ENCODE results near the gene IFNAR1. TPM values are rescaled to one million over a fixed set of nuclear protein-coding genes. Genes with fewer than 3 reads are reported as not detected.

The IFNAR1 gene
- total and polyA plus RNA-seq, 2 donors (not counting 1 experiment from before 2014, with no cell fraction given) = 17.5 to 23.1 TPM

GRCh38 chr21:33308586-33309490, 15.9 kb upstream of the IFNAR1 start:
- H3K36me3 ChIP-seq (ENCODE audit: control insufficient read depth, insufficient read depth, low read length) = no peaks in the 10 kb centered on the region
- no peak overlapping the region for H3K27ac ChIP-seq (ENCODE audit: insufficient read depth, low read length)
- DNase-seq (ENCODE audit: low read depth in 2 of 2) = peak; percentile 21 to 83

GRCh38 chr21:33309778-33310177, 15.0 kb upstream of the IFNAR1 start:
- Histone ChIP-seq H3K9ac (ENCODE audit: insufficient read depth, low read length) (no peak overlapping the region), H3K9me3 (ENCODE audit: control insufficient read depth, insufficient read depth, low read depth, low read length) (no peaks in the 10 kb centered on the region), H3K27me3 (ENCODE audit: control insufficient read depth, insufficient read depth, low read length) (no peaks in the 10 kb centered on the region), H3K79me2 (ENCODE audit: control insufficient read depth, insufficient read depth, low read length) (no peaks in the 10 kb centered on the region), H3K36me3 (ENCODE audit: control insufficient read depth, insufficient read depth, low read length) (no peaks in the 10 kb centered on the region), H2AFZ (ENCODE audit: low read length) (no peak overlapping the region), H3K27ac (ENCODE audit: insufficient read depth, low read length) (no peak overlapping the region), H3K4me3 (replicated peaks in 1 of 4; ENCODE audit: control extremely low read depth in 1 of 4, insufficient read depth in 1 of 4, low read depth in 3 of 4, low read length in 4 of 4) (no peak overlapping the region), H3K4me1 (ENCODE audit: control insufficient read depth, extremely low read depth, insufficient read depth, low read length) (no peaks in the 10 kb centered on the region), H3K4me2 (ENCODE audit: extremely low read depth, insufficient read depth, low read length) (no peak overlapping the region), H4K20me1 (ENCODE audit: control insufficient read depth, extremely low read depth, insufficient read depth, low read length) (no peaks in the 10 kb centered on the region)
- no peak for DNase-seq (ENCODE audit: low read depth in 2 of 2)
- no peak for TF ChIP-seq CTCF (conservative IDR thresholded peaks at IDR 0.05 in 1 of 2, IDR thresholded peaks at IDR 0.05 in 1 of 2; ENCODE audit: low read depth in 1 of 2, low read length in 2 of 2)
- TF ChIP-seq EZH2 (IDR thresholded peaks at IDR 0.05; ENCODE audit: low read length, missing control alignments) = no peak

More at GRCh38 chr21:33308586-33309490, 15.9 kb upstream of the IFNAR1 start:
- Histone ChIP-seq H3K4me3 (replicated peaks in 1 of 4; ENCODE audit: control extremely low read depth in 1 of 4, insufficient read depth in 1 of 4, low read depth in 3 of 4, low read length in 4 of 4) (no peak overlapping the region), H3K9ac (ENCODE audit: insufficient read depth, low read length) (no peak overlapping the region), H4K20me1 (ENCODE audit: control insufficient read depth, extremely low read depth, insufficient read depth, low read length) (no peaks in the 10 kb centered on the region), H3K27me3 (ENCODE audit: control insufficient read depth, insufficient read depth, low read length) (no peaks in the 10 kb centered on the region), H3K4me2 (ENCODE audit: extremely low read depth, insufficient read depth, low read length) (no peak overlapping the region), H2AFZ (ENCODE audit: low read length) (no peak overlapping the region), H3K9me3 (ENCODE audit: control insufficient read depth, insufficient read depth, low read depth, low read length) (no peaks in the 10 kb centered on the region), H3K4me1 (ENCODE audit: control insufficient read depth, extremely low read depth, insufficient read depth, low read length) (no peaks in the 10 kb centered on the region), H3K79me2 (ENCODE audit: control insufficient read depth, insufficient read depth, low read length) (no peaks in the 10 kb centered on the region)
- no peak for TF ChIP-seq EZH2 (IDR thresholded peaks at IDR 0.05; ENCODE audit: low read length, missing control alignments)
- TF ChIP-seq CTCF (conservative IDR thresholded peaks at IDR 0.05 in 1 of 2, IDR thresholded peaks at IDR 0.05 in 1 of 2; ENCODE audit: low read depth in 1 of 2, low read length in 2 of 2) = peak in 1 of 2 donors; percentile 21

GRCh38 chr21:33312121-33312520, 12.6 kb upstream of the IFNAR1 start:
- peaks cover 2% of the 10 kb centered on the region for H3K27me3 ChIP-seq (ENCODE audit: control insufficient read depth, insufficient read depth, low read length)
- no peak overlapping the region for H2AFZ ChIP-seq (ENCODE audit: low read length)
- H3K9me3 ChIP-seq (ENCODE audit: control insufficient read depth, insufficient read depth, low read depth, low read length) = no peaks in the 10 kb centered on the region
- no peaks in the 10 kb centered on the region for H3K4me1 ChIP-seq (ENCODE audit: control insufficient read depth, extremely low read depth, insufficient read depth, low read length)
- H4K20me1 ChIP-seq (ENCODE audit: control insufficient read depth, extremely low read depth, insufficient read depth, low read length) = no peaks in the 10 kb centered on the region
- no peak overlapping the region for H3K27ac ChIP-seq (ENCODE audit: insufficient read depth, low read length)
- TF ChIP-seq EZH2 (IDR thresholded peaks at IDR 0.05; ENCODE audit: low read length, missing control alignments) (no peak), CTCF (conservative IDR thresholded peaks at IDR 0.05 in 1 of 2, IDR thresholded peaks at IDR 0.05 in 1 of 2; ENCODE audit: low read depth in 1 of 2, low read length in 2 of 2) (no peak)
- no peak overlapping the region for H3K4me3 ChIP-seq (replicated peaks in 1 of 4; ENCODE audit: control extremely low read depth in 1 of 4, insufficient read depth in 1 of 4, low read depth in 3 of 4, low read length in 4 of 4)
- H3K79me2 ChIP-seq (ENCODE audit: control insufficient read depth, insufficient read depth, low read length) = no peaks in the 10 kb centered on the region
- H3K9ac ChIP-seq (ENCODE audit: insufficient read depth, low read length) = no peak overlapping the region
- H3K36me3 ChIP-seq (ENCODE audit: control insufficient read depth, insufficient read depth, low read length) = no peaks in the 10 kb centered on the region
- H3K4me2 ChIP-seq (ENCODE audit: extremely low read depth, insufficient read depth, low read length) = no peak overlapping the region
- DNase-seq (ENCODE audit: low read depth in 2 of 2) = no peak

All from fibroblast of lung (primary cell).